Colon (tissue), 2 donors: Measurements from ENCODE around the gene RGL2.
"Not testable (repeated sequence)": the region's sequence is repeated elsewhere in the genome, so short reads cannot be mapped to it uniquely, and the experiment has no call there.

Experiments
- FAIRE-seq: peaks from 2 replicates; lab custom pipeline; 2012; peaks lifted over from hg19 to GRCh38; lab: Jason Lieb, UNC
- donor health status: control.
- donor health status: control.

RGL2 gene

GRCh38 chr6:33273924-33274902 lies 24.5 kb downstream of the RGL2 start:
- FAIRE-seq, result no peak

GRCh38 chr6:33273129-33273923 lies 25.4 kb downstream of the RGL2 start:
- no peak for FAIRE-seq

GRCh38 chr6:33272275-33273128 lies 26.2 kb downstream of the RGL2 start:
- FAIRE-seq, result no peak

GRCh38 chr6:33271468-33272274 lies 27.1 kb downstream of the RGL2 start, which contains the start of the genes RPS18 and VPS52:
TSS of gene RPS18 (plus strand) at chr6:33272075. CDS start at chr6:33272120, 45 bp downstream.
TSS of gene VPS52 (minus strand) at chr6:33271876. CDS start at chr6:33271675, 201 bp downstream.
- FAIRE-seq, result no peak

GRCh38 chr6:33271117-33271467 lies 27.6 kb downstream of the RGL2 start:
- no peak for FAIRE-seq

- FAIRE-seq, result no peak
Measured at GRCh38 chr6:33264015-33264414, 34.7 kb downstream of the RGL2 start.

- FAIRE-seq, result not testable (repeated sequence)
Measured at GRCh38 chr6:33262490-33262889, 36.3 kb downstream of the RGL2 start.

GRCh38 chr6:33259032-33259431 lies 39.7 kb downstream of the RGL2 start:
- no peak for FAIRE-seq

GRCh38 chr6:33254591-33254990 lies 44.2 kb downstream of the RGL2 start:
- FAIRE-seq, result no peak

- no peak for FAIRE-seq
Measured at GRCh38 chr6:33252759-33253158, 46.0 kb downstream of the RGL2 start.

GRCh38 chr6:33251395-33252012 lies 47.2 kb downstream of the RGL2 start:
- FAIRE-seq, result no peak

GRCh38 chr6:33250731-33251130 lies 48.0 kb downstream of the RGL2 start:
- FAIRE-seq, result no peak

- no peak for FAIRE-seq
Measured at GRCh38 chr6:33249732-33250630, 48.8 kb downstream of the RGL2 start.

- peak; percentile 38 for FAIRE-seq
Measured at GRCh38 chr6:33248932-33249731, 49.6 kb downstream of the RGL2 start.

- FAIRE-seq, result no peak
Measured at GRCh38 chr6:33248643-33248931, 50.2 kb downstream of the RGL2 start.

- FAIRE-seq, result no peak
Measured at GRCh38 chr6:33247977-33248642, 50.6 kb downstream of the RGL2 start.

GRCh38 chr6:33243476-33243875 lies 55.3 kb downstream of the RGL2 start:
- no peak for FAIRE-seq

- no peak for FAIRE-seq
Measured at GRCh38 chr6:33241968-33242367, 56.8 kb downstream of the RGL2 start.
